A549 treated with Hydrocortisone at 1 μM for 4 hours (cell line): ENCODE results near the gene OR6C76. TPM values are rescaled to one million over a fixed set of nuclear protein-coding genes. Genes with fewer than 3 reads are reported as not detected.

Source experiments
- total RNA-seq: library from RNA; stranded (reverse); fragments of 200-300 nt; extraction: Qiagen RNA extraction; gene quantifications from 5 replicates; pipeline ENCODE4 v1.2.3, GENCODE V29; 2022

OR6C76 gene
- not detected in 5 replicates for total RNA-seq

GRCh38 chr12:55425954-55426353 lies at the start of gene OR6C76:
OR6C76 (plus strand) TSS chr12:55426254; CDS start chr12:55426254, 0 bp downstream.

GRCh38 chr12:55400229-55400628 lies 25.8 kb upstream of the OR6C76 start, which contains the start of gene OR6C65:
OR6C65 (plus strand) TSS chr12:55400529; CDS start chr12:55400529, 0 bp downstream.

GRCh38 chr12:55443776-55444175 lies 17.7 kb downstream of the OR6C76 start, which contains the start of gene OR6C2:
OR6C2 (plus strand) TSS chr12:55444076; CDS start chr12:55452214, 8,138 bp downstream.

GRCh38 chr12:55470088-55470829 lies 44.2 kb downstream of the OR6C76 start, which contains the start of gene OR6C70:
OR6C70 (minus strand) TSS chr12:55470138; CDS start chr12:55470138, 0 bp downstream.

Other genes starting within 250 kb of the OR6C76 start
- not detected in 5 replicates for gene OR10A7, start 205.2 kb upstream of the OR6C76 start, total RNA-seq
- not detected in 5 replicates for gene OR6C74, start 181.6 kb upstream of the OR6C76 start, total RNA-seq
- gene OR6C6, start 129.7 kb upstream of the OR6C76 start, total RNA-seq: not detected in 5 replicates
- not detected in 5 replicates for gene OR6C1, start 111.9 kb upstream of the OR6C76 start, total RNA-seq
- gene OR6C3, start 95.5 kb upstream of the OR6C76 start, total RNA-seq: not detected in 5 replicates
- not detected in 5 replicates for gene OR6C75, start 63.3 kb upstream of the OR6C76 start, total RNA-seq
- gene OR6C65, start 25.7 kb upstream of the OR6C76 start, total RNA-seq: not detected in 5 replicates
- gene OR6C2, start 17.8 kb downstream of the OR6C76 start, total RNA-seq: not detected in 5 replicates
- gene OR6C70, start 43.9 kb downstream of the OR6C76 start, total RNA-seq: not detected in 5 replicates
- not detected in 5 replicates for gene OR6C68, start 66.1 kb downstream of the OR6C76 start, total RNA-seq
- gene OR6C4, start 123.3 kb downstream of the OR6C76 start, total RNA-seq: not detected in 5 replicates
- not detected in 5 replicates for gene OR2AP1, start 146.2 kb downstream of the OR6C76 start, total RNA-seq
- not detected in 5 replicates for gene OR10P1, start 210.6 kb downstream of the OR6C76 start, total RNA-seq